Measurements from ENCODE around the gene LIPA.
A peak's percentile ranks its signal among the peaks of the same experiment; 100 is the strongest.
"Not testable (repeated sequence)": the region's sequence is repeated elsewhere in the genome, so short reads cannot be mapped to it uniquely, and the experiment has no call there.

LIPA gene

DNA sequence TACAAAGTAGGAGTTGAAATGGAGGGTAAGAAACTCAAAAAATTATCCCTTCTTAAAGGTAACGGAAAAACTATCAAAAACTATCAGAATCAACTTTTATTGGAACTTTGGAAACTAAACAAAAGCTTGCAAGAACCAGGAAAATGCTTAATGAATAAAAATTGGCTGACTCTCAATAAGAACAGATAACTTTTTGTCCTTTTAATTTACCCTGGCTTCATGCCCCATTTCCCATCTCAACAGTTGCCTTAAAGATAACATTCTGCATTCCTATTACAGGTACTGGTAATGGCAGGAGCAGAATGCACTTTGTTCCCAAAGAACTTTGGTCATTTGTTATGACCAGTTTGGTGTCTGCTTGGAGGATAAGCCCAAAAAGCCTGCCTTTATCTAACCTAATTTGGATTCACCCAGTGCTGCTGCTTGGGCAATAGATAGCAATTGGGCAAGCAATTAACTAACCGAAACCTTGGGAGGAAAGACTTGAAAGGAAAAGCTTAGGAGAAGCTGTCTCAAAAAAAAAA, 62.3 kb downstream of the LIPA start:
- no peaks in the 10 kb centered on the region for H3K9me3 Mint-ChIP-seq
- H3K36me3 Mint-ChIP-seq (ENCODE audit: low read depth): no peaks in the 10 kb centered on the region
- peaks cover 7% of the 10 kb centered on the region for H3K4me1 Mint-ChIP-seq (ENCODE audit: low read depth)
- no peak overlapping the region for H3K4me3 Mint-ChIP-seq
- H3K27me3 Mint-ChIP-seq: peaks cover 28% of the 10 kb centered on the region
- H3K27ac Mint-ChIP-seq: no peak overlapping the region

DNA sequence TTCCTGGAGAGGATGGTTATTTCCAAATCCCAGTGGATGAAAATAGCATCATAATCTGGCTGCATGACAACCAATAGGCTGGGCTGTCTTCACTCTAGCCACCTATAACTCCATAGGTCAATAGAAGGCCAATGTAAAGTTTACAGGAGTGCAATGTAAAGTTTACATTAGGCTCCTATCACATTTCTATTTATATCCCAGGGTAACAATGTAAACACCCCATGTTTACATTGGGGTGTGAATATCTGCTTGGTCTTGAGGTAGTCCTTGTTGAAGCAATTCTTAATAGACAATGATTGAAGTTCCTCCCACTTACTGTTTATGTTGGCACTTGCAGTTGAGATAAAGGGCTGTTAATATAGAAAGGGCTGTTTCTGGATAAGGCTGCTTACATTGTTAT, 65.9 kb downstream of the LIPA start:
- Mint-ChIP-seq H3K27me3 (peaks cover 16% of the 10 kb centered on the region), H3K9me3 (no peaks in the 10 kb centered on the region), H3K36me3 (ENCODE audit: low read depth) (no peaks in the 10 kb centered on the region), H3K4me1 (ENCODE audit: low read depth) (peaks cover 7% of the 10 kb centered on the region), H3K27ac (no peak overlapping the region), H3K4me3 (no peak overlapping the region)

DNA sequence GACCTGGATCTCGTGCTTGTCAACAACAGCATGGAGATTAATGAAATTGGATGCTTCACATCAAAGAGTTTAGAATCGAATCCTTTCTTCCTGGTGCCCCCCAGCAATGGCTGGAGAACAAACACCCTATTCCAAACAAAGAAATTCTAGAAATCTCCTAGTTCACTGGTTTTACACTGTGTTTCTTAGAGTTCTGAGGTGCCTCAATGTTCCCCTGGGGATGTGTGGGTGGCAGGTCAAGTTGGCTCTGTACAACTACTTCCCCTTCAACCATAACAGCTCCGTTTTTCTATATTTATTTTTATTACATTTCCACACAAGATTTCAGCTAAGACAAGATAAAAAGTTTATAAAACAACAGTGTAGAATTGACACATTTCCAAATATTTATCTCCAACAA, 66.9 kb downstream of the LIPA start:
- Mint-ChIP-seq H3K9me3 (no peaks in the 10 kb centered on the region), H3K4me3 (no peak overlapping the region), H3K36me3 (ENCODE audit: low read depth) (no peaks in the 10 kb centered on the region), H3K27me3 (peaks cover 12% of the 10 kb centered on the region), H3K27ac (no peak overlapping the region), H3K4me1 (ENCODE audit: low read depth) (peaks cover 7% of the 10 kb centered on the region)

DNA sequence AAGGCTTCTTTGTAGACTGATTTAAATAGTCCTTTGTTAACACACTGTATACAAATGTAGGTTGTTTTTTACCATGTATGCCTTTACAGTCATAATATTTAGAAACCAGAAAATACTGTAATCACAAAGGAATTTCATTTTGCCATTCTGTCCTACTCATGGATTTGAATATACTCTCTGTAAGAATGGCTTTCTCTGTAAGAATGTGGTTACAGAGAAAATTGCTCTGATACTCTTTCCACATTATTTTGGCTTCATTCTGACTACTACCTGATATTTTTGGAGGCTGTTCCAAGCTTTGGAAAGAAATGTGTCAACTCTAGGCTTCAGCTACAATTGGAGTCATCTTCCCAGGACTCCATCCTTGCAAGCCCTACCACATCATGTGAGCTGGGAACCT, 68.0 kb downstream of the LIPA start:
- H3K27me3 Mint-ChIP-seq: peaks cover 12% of the 10 kb centered on the region
- no peak overlapping the region for H3K27ac Mint-ChIP-seq
- no peaks in the 10 kb centered on the region for H3K9me3 Mint-ChIP-seq
- no peaks in the 10 kb centered on the region for H3K4me1 Mint-ChIP-seq (ENCODE audit: low read depth)
- H3K4me3 Mint-ChIP-seq: no peak overlapping the region
- H3K36me3 Mint-ChIP-seq (ENCODE audit: low read depth): no peaks in the 10 kb centered on the region

DNA sequence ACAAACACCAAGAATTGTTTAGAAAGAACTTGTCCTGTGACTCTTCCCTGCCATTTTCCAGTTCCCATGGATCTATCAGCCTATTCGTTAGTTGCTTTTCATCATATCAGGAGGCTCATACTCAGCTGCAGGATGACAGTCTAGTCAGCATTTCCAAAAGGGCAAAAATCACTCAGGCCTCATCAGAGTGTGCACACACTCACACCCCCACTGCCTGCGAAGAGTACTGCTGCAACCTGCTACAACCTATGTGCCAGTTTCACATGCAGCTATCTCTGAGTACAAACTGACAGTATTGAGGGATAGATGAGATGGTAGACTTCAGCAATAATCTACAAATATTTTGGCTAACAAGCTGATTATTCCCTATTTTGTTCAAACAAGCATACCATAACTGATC, 68.7 kb downstream of the LIPA start:
- no peak overlapping the region for H3K27ac Mint-ChIP-seq
- H3K36me3 Mint-ChIP-seq (ENCODE audit: low read depth): no peaks in the 10 kb centered on the region
- no peak overlapping the region for H3K4me3 Mint-ChIP-seq
- H3K27me3 Mint-ChIP-seq: peaks cover 12% of the 10 kb centered on the region
- no peaks in the 10 kb centered on the region for H3K4me1 Mint-ChIP-seq (ENCODE audit: low read depth)
- H3K9me3 Mint-ChIP-seq: no peaks in the 10 kb centered on the region

DNA sequence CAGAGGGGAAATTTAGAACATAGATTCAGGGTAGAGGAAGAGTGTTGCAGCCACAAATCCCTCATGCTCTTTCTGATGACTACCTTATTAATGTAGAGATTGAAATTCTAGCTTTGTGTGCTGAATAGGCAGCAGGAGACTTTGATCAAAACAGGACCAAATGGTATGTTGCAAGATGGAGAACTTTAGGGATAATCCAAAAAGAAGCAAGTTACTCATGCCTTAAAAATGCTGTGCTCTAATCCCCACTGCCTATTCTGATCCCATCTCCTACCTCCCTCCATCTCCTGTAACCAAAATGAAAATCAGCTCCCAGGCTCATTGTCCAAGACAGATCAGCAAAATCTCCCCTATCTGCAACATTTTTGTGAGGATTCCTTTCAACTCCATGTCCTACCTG, 75.8 kb downstream of the LIPA start:
- H3K27me3 Mint-ChIP-seq: peaks cover 26% of the 10 kb centered on the region

DNA sequence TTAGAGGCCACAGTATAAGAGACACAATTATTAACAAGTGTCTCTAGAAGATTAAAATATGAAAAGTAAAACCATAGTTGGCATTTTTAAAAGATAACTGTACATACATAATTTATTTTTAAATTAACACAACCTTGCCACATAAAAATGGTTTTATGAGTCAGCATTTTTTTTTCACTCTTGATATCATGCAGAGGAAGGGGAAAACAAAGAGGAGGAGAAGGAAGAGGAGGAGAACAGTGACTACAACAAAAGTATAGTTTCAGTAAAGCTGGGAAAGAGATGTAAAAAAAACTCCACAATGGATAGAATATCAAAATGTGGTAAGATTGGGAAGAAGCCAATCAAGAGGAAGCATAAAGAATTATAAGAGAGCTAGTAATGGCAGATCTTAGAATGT, 78.5 kb downstream of the LIPA start:
- Mint-ChIP-seq H3K36me3 (ENCODE audit: low read depth) (no peaks in the 10 kb centered on the region), H3K4me3 (no peak overlapping the region), H3K27me3 (peaks cover 41% of the 10 kb centered on the region), H3K4me1 (ENCODE audit: low read depth) (peaks cover 7% of the 10 kb centered on the region), H3K9me3 (no peaks in the 10 kb centered on the region), H3K27ac (peak overlapping the region; percentile 13)

More for the DNA sequence above, 75.8 kb downstream of the LIPA start:
- Mint-ChIP-seq H3K27ac (no peak overlapping the region), H3K9me3 (no peaks in the 10 kb centered on the region), H3K36me3 (ENCODE audit: low read depth) (no peaks in the 10 kb centered on the region), H3K4me3 (no peak overlapping the region), H3K4me1 (ENCODE audit: low read depth) (peaks cover 4% of the 10 kb centered on the region)

DNA sequence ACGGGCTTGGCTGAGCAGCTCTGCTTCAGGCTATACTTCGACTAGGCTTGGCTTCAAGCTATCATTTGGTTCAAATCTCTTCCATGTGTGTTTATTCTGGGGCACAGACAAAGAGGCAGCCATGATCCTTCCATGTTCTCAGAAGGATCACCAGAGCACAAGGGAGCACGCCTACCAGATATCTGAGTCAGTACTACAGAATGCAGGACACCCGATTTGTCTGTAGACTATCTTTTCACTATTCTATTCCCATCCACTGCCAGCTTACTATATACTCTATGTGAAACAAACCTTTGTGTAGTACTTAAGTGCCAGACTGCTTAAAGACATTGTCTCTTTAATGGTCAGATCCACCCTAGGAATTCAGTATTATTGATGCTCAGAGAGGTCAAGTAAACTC, 79.6 kb downstream of the LIPA start:
- Mint-ChIP-seq H3K4me3 (no peak overlapping the region), H3K4me1 (ENCODE audit: low read depth) (peaks cover 7% of the 10 kb centered on the region), H3K9me3 (no peaks in the 10 kb centered on the region), H3K36me3 (ENCODE audit: low read depth) (no peaks in the 10 kb centered on the region), H3K27ac (no peak overlapping the region), H3K27me3 (peaks cover 41% of the 10 kb centered on the region)

DNA sequence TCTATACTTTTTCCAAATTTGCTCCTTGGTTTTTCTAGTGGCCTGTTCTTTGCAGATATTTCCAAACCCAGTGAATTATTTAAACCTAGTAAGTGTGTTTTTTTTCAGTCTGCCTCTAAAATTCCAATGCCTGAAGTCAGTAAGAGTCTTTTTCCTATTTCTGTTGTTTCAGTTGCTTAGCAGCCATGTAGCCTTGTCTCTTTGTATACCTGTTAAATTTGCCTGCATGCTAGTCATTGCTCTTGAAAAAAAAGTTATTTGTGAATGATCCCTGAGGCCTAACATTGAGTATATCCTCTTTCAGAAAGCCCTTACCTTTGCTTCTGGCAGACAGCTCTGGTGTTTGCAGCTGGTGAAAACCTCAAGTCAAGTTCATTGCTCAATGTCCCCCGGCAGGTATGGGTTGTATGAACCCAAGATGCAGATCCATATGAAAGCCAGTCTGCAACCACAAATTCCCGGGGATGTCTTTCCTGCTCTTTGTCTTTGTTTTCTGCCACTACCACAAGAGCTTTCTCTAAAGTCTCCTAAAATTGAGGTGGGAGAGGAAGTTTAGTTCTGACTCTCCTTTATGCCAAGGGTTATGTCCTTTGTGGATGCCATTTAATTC, 80.2 kb downstream of the LIPA start:
- Mint-ChIP-seq H3K9me3 (no peaks in the 10 kb centered on the region), H3K4me1 (ENCODE audit: low read depth) (peaks cover 9% of the 10 kb centered on the region), H3K36me3 (ENCODE audit: low read depth) (no peaks in the 10 kb centered on the region), H3K27me3 (peaks cover 45% of the 10 kb centered on the region), H3K4me3 (no peak overlapping the region), H3K27ac (no peak overlapping the region)

DNA sequence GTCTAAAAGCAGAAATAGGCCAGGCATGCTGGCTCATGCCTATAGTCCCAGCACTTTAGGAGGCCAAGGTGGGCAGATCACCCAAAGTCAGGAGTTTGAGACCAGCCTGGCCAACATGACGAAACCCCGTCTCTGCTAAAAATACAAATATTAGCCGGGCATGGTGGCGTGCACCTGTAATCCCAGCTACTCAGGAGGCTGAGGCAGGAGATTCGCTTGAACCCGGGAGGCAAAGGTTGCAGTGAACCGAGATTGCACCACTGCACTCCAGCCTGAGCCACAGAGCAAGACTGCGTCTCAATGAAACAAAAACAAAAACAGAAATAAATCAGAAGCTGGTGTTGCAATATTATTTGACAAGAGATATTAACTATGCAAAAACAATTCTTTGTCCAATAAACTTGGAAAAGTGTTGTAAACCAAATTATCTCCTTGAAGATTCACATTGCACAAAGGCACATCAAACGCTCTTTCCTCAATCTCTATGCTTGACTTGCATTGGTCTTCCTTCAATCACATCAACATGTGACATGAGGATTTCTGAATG, 83.1 kb downstream of the LIPA start:
- H3K27ac Mint-ChIP-seq; H3K4me3 Mint-ChIP-seq; H3K9me3 Mint-ChIP-seq; H3K36me3 Mint-ChIP-seq (ENCODE audit: low read depth): not testable (repeated sequence)
- Mint-ChIP-seq H3K4me1 (ENCODE audit: low read depth) (peaks cover 38% of the 10 kb centered on the region), H3K27me3 (peaks cover 42% of the 10 kb centered on the region)

DNA sequence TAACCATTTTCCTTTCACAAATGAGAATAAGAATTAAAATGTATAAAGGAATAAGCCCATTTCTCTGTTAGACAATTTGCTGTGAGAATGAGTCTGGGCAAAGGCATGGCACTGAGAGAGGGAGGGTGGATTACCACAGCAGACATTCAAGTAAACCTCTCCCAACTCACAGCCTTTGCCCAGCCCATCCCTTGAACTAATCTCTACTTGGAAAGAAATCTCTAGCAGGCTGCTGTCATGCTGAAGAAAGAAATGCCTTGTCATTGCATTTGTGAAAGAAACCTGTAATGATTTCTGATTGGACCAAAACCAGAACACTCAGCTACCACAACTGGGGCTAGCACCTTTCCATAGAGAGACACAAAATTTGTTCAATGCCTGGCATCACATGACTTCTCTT, 83.7 kb downstream of the LIPA start:
- Mint-ChIP-seq H3K4me1 (ENCODE audit: low read depth) (peaks cover 39% of the 10 kb centered on the region), H3K4me3 (no peak overlapping the region), H3K27me3 (peaks cover 37% of the 10 kb centered on the region), H3K9me3 (no peaks in the 10 kb centered on the region), H3K27ac (no peak overlapping the region), H3K36me3 (ENCODE audit: low read depth) (no peaks in the 10 kb centered on the region)

DNA sequence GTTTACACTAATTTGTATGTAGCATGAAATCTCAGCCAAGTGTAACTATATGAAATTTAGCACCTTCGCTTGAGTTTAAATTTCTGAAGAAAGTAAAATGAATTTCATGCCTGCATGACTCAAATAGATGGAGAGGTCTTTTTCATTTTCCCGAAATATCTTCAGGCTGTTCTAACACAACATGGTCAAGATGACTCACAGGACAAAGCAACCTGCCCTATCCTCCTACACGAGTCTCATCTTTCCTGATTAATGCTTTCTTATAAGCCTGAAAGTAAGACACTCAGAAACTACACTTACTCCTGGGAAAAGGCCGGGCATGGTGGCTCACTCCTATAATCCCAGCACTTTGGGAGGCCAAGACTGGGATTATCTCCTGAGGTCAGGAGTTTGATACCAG, 85.7 kb downstream of the LIPA start:
- no peak overlapping the region for H3K27ac Mint-ChIP-seq
- H3K27me3 Mint-ChIP-seq: peaks cover 21% of the 10 kb centered on the region
- no peaks in the 10 kb centered on the region for H3K36me3 Mint-ChIP-seq (ENCODE audit: low read depth)
- H3K9me3 Mint-ChIP-seq: no peaks in the 10 kb centered on the region
- H3K4me3 Mint-ChIP-seq: no peak overlapping the region
- H3K4me1 Mint-ChIP-seq (ENCODE audit: low read depth): peaks cover 39% of the 10 kb centered on the region

DNA sequence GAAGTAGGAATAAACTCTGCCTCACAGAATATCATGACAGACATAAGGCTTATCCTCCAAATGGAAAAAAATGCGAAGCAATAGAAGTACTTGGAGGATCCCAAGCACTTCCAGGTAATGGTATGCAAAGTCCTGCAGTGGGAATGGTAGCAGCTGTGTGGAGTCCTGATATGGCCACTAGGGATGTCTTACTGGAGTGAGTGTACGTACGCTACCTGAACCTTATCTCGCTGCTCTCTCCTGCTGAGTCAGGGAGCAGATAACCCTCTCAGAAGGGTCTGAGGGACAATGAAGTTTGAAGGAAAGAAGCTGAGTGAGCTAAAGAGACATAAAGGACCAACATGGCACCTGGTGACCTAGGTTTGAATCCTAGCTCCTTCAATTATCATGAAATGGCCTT, 86.7 kb downstream of the LIPA start:
- peaks cover 39% of the 10 kb centered on the region for H3K4me1 Mint-ChIP-seq (ENCODE audit: low read depth)
- H3K27ac Mint-ChIP-seq: peak overlapping the region; percentile 75
- no peaks in the 10 kb centered on the region for H3K9me3 Mint-ChIP-seq
- peaks cover 21% of the 10 kb centered on the region for H3K27me3 Mint-ChIP-seq
- no peaks in the 10 kb centered on the region for H3K36me3 Mint-ChIP-seq (ENCODE audit: low read depth)
- H3K4me3 Mint-ChIP-seq: no peak overlapping the region

DNA sequence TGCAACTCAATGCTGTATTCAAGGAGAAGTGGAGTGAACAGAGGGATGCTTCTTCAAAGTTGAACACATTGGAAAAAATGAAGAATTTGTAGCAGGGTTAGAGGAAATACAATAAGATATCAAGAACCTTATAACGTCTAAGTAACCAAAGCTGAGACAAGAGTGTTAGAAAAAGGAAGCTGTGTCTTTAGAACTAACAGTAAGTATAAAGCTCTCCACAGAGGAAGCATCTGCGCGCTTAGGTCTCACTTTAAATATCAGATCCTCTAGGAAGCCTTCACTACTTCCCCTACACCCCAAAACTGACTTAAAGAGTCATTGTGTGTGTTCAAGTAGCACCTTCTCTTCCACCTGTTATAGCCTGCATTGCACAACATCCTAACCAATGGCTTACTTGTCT, 87.5 kb downstream of the LIPA start:
- H3K4me1 Mint-ChIP-seq (ENCODE audit: low read depth): peaks cover 39% of the 10 kb centered on the region
- H3K27me3 Mint-ChIP-seq: peaks cover 20% of the 10 kb centered on the region
- H3K36me3 Mint-ChIP-seq (ENCODE audit: low read depth): no peaks in the 10 kb centered on the region
- H3K4me3 Mint-ChIP-seq: peak overlapping the region; percentile 78
- peak overlapping the region; percentile 75 for H3K27ac Mint-ChIP-seq
- H3K9me3 Mint-ChIP-seq: no peaks in the 10 kb centered on the region

Measured in stimulated activated naive CD8-positive, alpha-beta T cell treated with anti-CD3 and anti-CD28 coated beads, Interleukin-15, Interleukin-2, amounts not matched to agents 100 ng/mL and 50 ng/mL, for 24 hours (primary cell).